ENCODE data around the gene WIZ. TPM values are rescaled to one million over a fixed set of nuclear protein-coding genes. Genes with fewer than 3 reads are reported as not detected.
"Not testable (repeated sequence)": the region's sequence is repeated elsewhere in the genome, so short reads cannot be mapped to it uniquely, and the experiment has no call there.

Gene WIZ
- total RNA-seq, 4 donors from 2014 or later: 24.4 to 94.6 (median 49.9) TPM

DNA sequence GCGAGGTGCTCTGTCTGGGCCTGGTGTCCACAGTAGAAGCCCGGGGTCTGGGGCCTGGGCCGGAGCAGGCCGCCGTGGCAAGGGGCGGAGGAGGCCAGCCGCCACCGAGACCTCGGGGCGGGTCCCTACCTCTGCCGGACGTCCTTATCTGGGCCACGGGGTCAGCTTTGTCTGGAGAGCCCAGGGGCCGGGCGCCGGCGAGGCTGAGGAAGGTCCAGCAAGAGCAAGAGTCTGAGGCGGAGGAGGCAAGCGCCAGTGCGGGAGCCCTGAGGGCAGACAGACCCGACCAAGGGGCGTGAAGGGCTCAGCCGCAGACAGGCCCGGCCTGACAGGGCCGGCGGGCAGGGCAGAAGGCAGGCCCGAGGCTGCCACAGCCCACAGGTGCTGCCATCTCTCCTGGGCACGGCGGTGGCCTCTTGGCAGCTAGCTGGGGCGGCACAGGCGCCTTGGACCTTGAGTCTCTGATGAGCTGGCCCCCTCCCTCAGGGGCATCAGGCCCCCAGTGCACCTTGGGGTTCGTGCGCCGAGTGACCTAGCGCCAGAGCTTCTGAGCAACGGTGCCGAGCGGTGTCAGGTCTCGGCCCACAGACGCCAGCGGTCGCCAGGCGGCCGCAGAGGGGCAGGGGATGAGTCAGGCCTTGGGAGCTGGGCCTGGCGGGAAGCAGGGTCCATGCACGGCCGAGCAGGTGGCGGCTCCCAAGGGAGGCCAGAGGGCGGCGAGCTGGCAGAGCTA, 51.1 kb downstream of the WIZ start:
- TF ChIP-seq POLR2AphosphoS5 (IDR thresholded peaks at IDR 0.05) (no peak), POLR2A (IDR thresholded peaks at IDR 0.05) (no peak), EP300 (IDR thresholded peaks at IDR 0.05) (no peak)
- TF ChIP-seq, protein P1, sequence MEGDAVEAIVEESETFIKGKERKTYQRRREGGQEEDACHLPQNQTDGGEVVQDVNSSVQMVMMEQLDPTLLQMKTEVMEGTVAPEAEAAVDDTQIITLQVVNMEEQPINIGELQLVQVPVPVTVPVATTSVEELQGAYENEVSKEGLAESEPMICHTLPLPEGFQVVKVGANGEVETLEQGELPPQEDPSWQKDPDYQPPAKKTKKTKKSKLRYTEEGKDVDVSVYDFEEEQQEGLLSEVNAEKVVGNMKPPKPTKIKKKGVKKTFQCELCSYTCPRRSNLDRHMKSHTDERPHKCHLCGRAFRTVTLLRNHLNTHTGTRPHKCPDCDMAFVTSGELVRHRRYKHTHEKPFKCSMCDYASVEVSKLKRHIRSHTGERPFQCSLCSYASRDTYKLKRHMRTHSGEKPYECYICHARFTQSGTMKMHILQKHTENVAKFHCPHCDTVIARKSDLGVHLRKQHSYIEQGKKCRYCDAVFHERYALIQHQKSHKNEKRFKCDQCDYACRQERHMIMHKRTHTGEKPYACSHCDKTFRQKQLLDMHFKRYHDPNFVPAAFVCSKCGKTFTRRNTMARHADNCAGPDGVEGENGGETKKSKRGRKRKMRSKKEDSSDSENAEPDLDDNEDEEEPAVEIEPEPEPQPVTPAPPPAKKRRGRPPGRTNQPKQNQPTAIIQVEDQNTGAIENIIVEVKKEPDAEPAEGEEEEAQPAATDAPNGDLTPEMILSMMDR (IDR thresholded peaks at IDR 0.05): no peak
- no peak for ATAC-seq

DNA sequence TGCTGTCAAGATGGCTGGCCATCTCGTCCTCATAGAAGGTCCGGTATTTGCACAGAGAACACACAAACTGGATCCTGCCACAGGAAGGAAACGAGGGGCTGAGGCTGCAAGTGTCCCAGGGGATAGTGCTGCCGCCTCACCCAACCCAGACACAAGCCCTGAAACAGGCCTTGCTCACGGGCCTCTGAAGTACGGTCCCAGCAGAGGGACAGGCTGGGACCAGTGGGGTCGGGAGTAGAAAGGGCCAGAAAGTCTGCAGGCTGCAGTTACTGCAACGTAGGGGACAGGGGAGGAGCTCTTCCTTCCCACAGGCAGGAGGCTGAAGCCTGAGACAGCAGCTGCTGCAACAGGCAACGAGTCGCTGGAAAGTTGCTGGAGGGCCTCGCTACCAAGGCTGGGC, 52.0 kb downstream of the WIZ start:
- ATAC-seq: no peak
- WGBS, 2 donors (ENCODE audit: low coverage in 1 of 2): 80% methylated on average over 3 of the region's 11 CpGs; no CpG with 5 or more reads in 1 of the 2 donors
- no peaks in the 10 kb centered on the region for H3K9me3 ChIP-seq
- peaks cover 0 to 25% (median 13%) of the 10 kb centered on the region in 3 donors for H3K4me1 ChIP-seq
- H3K27ac ChIP-seq: no peak overlapping the region
- TF ChIP-seq POLR2A (IDR thresholded peaks at IDR 0.05) (no peak), POLR2AphosphoS5 (IDR thresholded peaks at IDR 0.05) (no peak), EP300 (IDR thresholded peaks at IDR 0.05) (no peak)
- no peaks in the 10 kb centered on the region for H3K27me3 ChIP-seq
- H3K4me3 ChIP-seq: no peak overlapping the region
- peaks cover 3 to 94% of the 10 kb centered on the region in 2 donors for H3K36me3 ChIP-seq

More for the DNA sequence above, 51.1 kb downstream of the WIZ start:
- no peak overlapping the region for H3K4me3 ChIP-seq
- H3K9me3 ChIP-seq: no peaks in the 10 kb centered on the region
- H3K27ac ChIP-seq: no peak overlapping the region
- H3K36me3 ChIP-seq: peaks cover 3 to 96% of the 10 kb centered on the region in 2 donors
- WGBS, 2 donors (ENCODE audit: low coverage in 1 of 2): 90% methylated on average over 11 of the region's 50 CpGs; no CpG with 5 or more reads in 1 of the 2 donors
- H3K4me1 ChIP-seq: peaks cover 0 to 34% (median 21%) of the 10 kb centered on the region in 3 donors
- H3K27me3 ChIP-seq: no peaks in the 10 kb centered on the region

DNA sequence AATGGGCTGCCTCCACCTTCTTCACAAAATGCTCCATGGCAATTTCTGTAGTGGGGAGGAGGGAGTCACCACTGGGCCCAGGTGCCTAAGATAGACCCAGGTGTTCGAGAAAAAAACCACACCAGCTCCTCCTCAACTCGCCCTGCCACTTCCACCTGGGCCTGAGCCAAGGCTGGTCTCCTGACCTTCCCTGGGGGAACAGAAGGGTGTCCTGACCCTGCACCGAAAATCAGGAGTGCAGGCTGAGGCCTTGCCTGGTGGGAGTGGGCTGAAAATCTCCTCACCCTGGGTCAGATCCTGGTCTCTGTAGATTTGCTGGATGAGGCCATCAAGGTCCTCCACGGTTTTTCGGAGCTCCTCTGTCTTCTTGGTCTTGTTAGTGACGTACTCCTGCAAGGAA, 52.5 kb downstream of the WIZ start:
- TF ChIP-seq, protein P1 (IDR thresholded peaks at IDR 0.05): no peak
- Histone ChIP-seq H3K36me3 (peaks cover 3 to 96% of the 10 kb centered on the region in 2 donors), H3K4me1 (peaks cover 0 to 20% (median 8%) of the 10 kb centered on the region in 3 donors), H3K27me3 (no peaks in the 10 kb centered on the region), H3K4me3 (no peak overlapping the region), H3K27ac (no peak overlapping the region), H3K9me3 (no peaks in the 10 kb centered on the region)
- no peak for ATAC-seq
- WGBS, 2 donors (ENCODE audit: low coverage in 1 of 2): 76% methylated on average over 3 of the region's 6 CpGs; no CpG with 5 or more reads in 1 of the 2 donors

DNA sequence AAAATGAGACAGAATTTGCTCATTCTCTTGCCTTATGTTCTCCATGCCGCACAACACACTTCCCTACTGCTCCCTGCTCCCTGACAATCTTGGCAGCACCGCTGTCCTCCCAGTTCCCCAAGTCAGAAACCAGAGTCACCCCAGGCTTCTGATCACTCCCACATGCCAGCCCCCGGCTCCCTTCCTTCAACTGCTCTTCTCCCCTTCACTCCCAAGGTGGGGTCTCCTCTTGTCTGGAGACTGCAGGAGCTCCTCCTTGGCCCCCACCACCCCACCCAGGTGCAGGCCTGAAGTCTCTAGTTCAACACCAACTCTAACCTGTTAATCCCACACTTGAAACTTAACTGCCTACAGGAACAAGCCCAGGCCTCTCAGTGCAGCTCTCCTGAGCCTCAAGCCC, 53.3 kb downstream of the WIZ start:
- H3K4me1 ChIP-seq: peaks cover 0 to 12% (median 0%) of the 10 kb centered on the region in 3 donors
- peaks cover 3 to 96% of the 10 kb centered on the region in 2 donors for H3K36me3 ChIP-seq
- H3K27ac ChIP-seq: no peak overlapping the region
- no peak overlapping the region for H3K4me3 ChIP-seq
- no peaks in the 10 kb centered on the region for H3K27me3 ChIP-seq
- 92 to 100% methylated on average over 3 of the region's 3 CpGs for WGBS, 2 donors (ENCODE audit: low coverage in 1 of 2)
- ATAC-seq: no peak
- no peak for TF ChIP-seq POLR2AphosphoS5 (IDR thresholded peaks at IDR 0.05)
- no peak for TF ChIP-seq POLR2A (IDR thresholded peaks at IDR 0.05)
- no peak for TF ChIP-seq EP300 (IDR thresholded peaks at IDR 0.05)
- TF ChIP-seq, protein P1 (IDR thresholded peaks at IDR 0.05): no peak
- no peaks in the 10 kb centered on the region for H3K9me3 ChIP-seq

DNA sequence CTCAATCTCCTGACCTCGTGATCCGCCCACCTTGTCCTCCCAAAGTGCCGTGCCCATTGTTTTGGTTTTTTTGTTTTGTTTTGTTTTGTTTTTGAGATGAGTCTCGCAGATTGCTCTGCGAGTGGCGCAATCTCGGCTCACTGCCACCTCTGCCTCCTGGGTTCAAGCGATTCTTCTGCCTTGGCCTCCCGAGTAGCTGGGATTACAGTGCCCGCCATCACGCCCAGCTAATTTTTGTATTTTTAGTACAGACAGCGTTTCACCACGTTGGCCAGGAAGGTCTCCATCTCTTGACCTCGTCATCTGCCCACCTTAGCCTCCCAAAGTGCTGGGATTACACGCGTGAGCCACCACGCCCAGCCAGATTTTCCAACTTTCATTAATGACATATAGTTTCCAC, 54.5 kb downstream of the WIZ start:
- not testable (repeated sequence) for H3K27me3 ChIP-seq, H3K9me3 ChIP-seq, H3K4me1 ChIP-seq, ATAC-seq, H3K4me3 ChIP-seq, H3K27ac ChIP-seq
- 90% methylated on average over 2 to 17 of the region's 17 CpGs for WGBS, 2 donors (ENCODE audit: low coverage in 1 of 2)
- peaks cover 3 to 89% of the 10 kb centered on the region in 2 donors for H3K36me3 ChIP-seq

DNA sequence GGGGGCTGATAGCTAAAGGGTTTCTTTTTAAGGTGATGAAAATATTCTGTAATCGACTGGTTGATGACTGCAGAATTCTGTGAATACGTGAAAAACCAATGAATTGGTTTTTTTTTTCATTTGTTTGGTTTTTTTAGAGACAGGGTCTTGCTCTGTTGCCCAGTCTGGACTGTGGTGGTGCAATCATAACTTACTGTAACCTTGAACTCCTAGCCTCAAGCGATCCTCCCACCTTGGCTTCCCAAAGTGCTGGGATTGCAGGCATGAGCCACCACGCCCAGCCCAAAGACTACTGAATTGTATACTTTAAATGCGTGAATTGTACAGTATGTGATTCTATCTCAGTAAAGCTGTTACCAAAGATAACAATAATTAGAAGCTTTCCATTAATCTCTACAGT, 55.3 kb downstream of the WIZ start:
- TF ChIP-seq POLR2AphosphoS5 (IDR thresholded peaks at IDR 0.05) (no peak), EP300 (IDR thresholded peaks at IDR 0.05) (no peak), POLR2A (IDR thresholded peaks at IDR 0.05) (no peak)
- TF ChIP-seq, protein P1 (IDR thresholded peaks at IDR 0.05): no peak
- 78 to 81% methylated on average over 5 of the region's 5 CpGs for WGBS, 2 donors (ENCODE audit: low coverage in 1 of 2)
- Histone ChIP-seq H3K4me1 (peaks cover 0 to 11% (median 0%) of the 10 kb centered on the region in 3 donors), H3K27me3 (no peaks in the 10 kb centered on the region), H3K27ac (no peak overlapping the region), H3K9me3 (no peaks in the 10 kb centered on the region), H3K4me3 (no peak overlapping the region), H3K36me3 (peaks cover 3 to 88% of the 10 kb centered on the region in 2 donors)
- ATAC-seq: no peak

All from gastroesophageal sphincter (tissue), 4 donors.